H1 (cell line): ENCODE results near the gene TMEM115. TPM values are rescaled to one million over a fixed set of nuclear protein-coding genes. Genes with fewer than 3 reads are reported as not detected.

Source experiments
- ATF2 ChIP-seq: IDR thresholded peaks from 2 replicates; pipeline ENCODE4 v1.6.1; 2012; ENCODE audit warnings: low read length, inconsistent platforms
- BCL11A ChIP-seq, 2 experiments: IDR thresholded peaks; one replicate each; pipeline ENCODE4 v1.6.1; 2011; ENCODE audit warnings: low read depth in 2 of 2, low read length in 2 of 2, mild to moderate bottlenecking in 2 of 2
- CEBPB ChIP-seq: IDR thresholded peaks from 2 replicates; pipeline ENCODE4 v1.6.1; 2012; ENCODE audit warnings: low read depth, low read length
- CHD1 ChIP-seq: IDR thresholded peaks from 2 replicates; pipeline ENCODE4 v1.6.1; 2012; ENCODE audit warnings: low read depth, low read length, improper control_type of control experiment
- CTBP2 ChIP-seq: IDR thresholded peaks from 2 replicates; pipeline ENCODE4 v1.7.0; 2011; ENCODE audit warnings: borderline replicate concordance, mild to moderate bottlenecking, moderate library complexity, mixed read lengths, low read length; ENCODE audit not compliant: insufficient read depth, insufficient read length
- CTCF ChIP-seq, 3 experiments: IDR thresholded peaks; 1 replicate in 2 of 3; 2 replicates in 1 of 3; pipeline versions ENCODE4 v1.5.1 to v1.6.1; 2011; ENCODE audit warnings: low read length in 3 of 3, mild to moderate bottlenecking in 3 of 3, inconsistent platforms in 2 of 3, low read depth in 1 of 3, moderate library complexity in 1 of 3; ENCODE audit not compliant: insufficient read depth in 1 of 3; ENCODE audit errors: control extremely low read depth in 1 of 3
- FOSL1 ChIP-seq: IDR thresholded peaks from 2 replicates; pipeline ENCODE4 v1.6.1; 2011; ENCODE audit warnings: mild to moderate bottlenecking, low read depth, low read length, moderate library complexity; ENCODE audit not compliant: insufficient read depth
- HDAC6 ChIP-seq: IDR thresholded peaks from one replicate; pipeline ENCODE4 v1.7.1; 2012; ENCODE audit warnings: low read depth, mild to moderate bottlenecking, inconsistent platforms, low read length, moderate library complexity
- JUN ChIP-seq: IDR thresholded peaks from 2 replicates; pipeline ENCODE4 v1.6.1; 2011; ENCODE audit warnings: low read depth, mild to moderate bottlenecking, improper control_type of control experiment, low read length
- KDM1A ChIP-seq: fragments of 200-600, 300-600 bp; sonication (generic); IDR thresholded peaks from 2 replicates; pipeline ENCODE4 v1.7.1; 2016; ENCODE audit warnings: mild to moderate bottlenecking, low read length, borderline replicate concordance
- MAX ChIP-seq: IDR thresholded peaks from 2 replicates; pipeline ENCODE4 v1.6.1; 2012; ENCODE audit warnings: inconsistent platforms
- POLR2A ChIP-seq, 2 experiments: IDR thresholded peaks; 1 replicate in 1 of 2; 2 replicates in 1 of 2; pipeline ENCODE4 v1.6.1; 2011; ENCODE audit warnings: low read depth in 2 of 2, low read length in 2 of 2, mild to moderate bottlenecking in 2 of 2; ENCODE audit errors: control extremely low read depth in 1 of 2
- POLR2AphosphoS5 ChIP-seq: IDR thresholded peaks from 2 replicates; pipeline ENCODE4 v1.6.1; 2011; ENCODE audit warnings: low read depth, low read length
- POU5F1 ChIP-seq: IDR thresholded peaks from 2 replicates; pipeline ENCODE4 v1.6.1; 2011; ENCODE audit warnings: low read depth, mild to moderate bottlenecking, low read length, moderate library complexity
- RNF2 ChIP-seq: fragments of 200-900, 300-1000 bp; sonication (generic); IDR thresholded peaks from 2 replicates; pipeline ENCODE4 v1.7.1; 2016; ENCODE audit warnings: borderline replicate concordance, low read depth, mild to moderate bottlenecking, antibody characterized with exemption, low read length; ENCODE audit not compliant: poor library complexity, severe bottlenecking; ENCODE audit errors: missing control alignments
- SP4 ChIP-seq: IDR thresholded peaks from 2 replicates; pipeline ENCODE4 v1.6.1; 2012; ENCODE audit warnings: low read length, inconsistent platforms
- TEAD4 ChIP-seq: IDR thresholded peaks from 2 replicates; pipeline ENCODE4 v1.6.1; 2012; ENCODE audit warnings: low read depth, low read length, inconsistent platforms, mixed read lengths
- ZNF274 ChIP-seq: IDR thresholded peaks from 2 replicates; pipeline ENCODE4 v1.7.0; 2012; ENCODE audit warnings: low read length, borderline replicate concordance; ENCODE audit errors: extremely low read depth
- polyA plus RNA-seq, 7 experiments: library from polyadenylated mRNA; depleted of rRNA in 3 of 7; stranded (reverse) in 5 of 7; unstranded in 2 of 7; fragments of >200 nt in 5 of 7; fragments of 200-250 nt in 2 of 7; gene quantifications; 1 replicate in 5 of 7; 2 replicates in 1 of 7; 4 replicates in 1 of 7; pipeline versions ENCODE4 v1.2.1 to v1.2.3, GENCODE V29; 2011 to 2013; ENCODE audit warnings: missing spikeins in 2 of 7, mixed read lengths in 2 of 7
- total RNA-seq: library from RNA; stranded (reverse); fragmentation: NEBNext Ultra II Directional; extraction: Animal tissue kit (Norgen Biotek cat#: 25700); gene quantifications from 2 replicates; pipeline ENCODE4 v1.2.1, GENCODE V29; 2021
- TF ChIP-seq, protein P1 (sequence below): IDR thresholded peaks from 2 replicates; pipeline ENCODE4 v1.6.1; 2012; ENCODE audit warnings: inconsistent platforms

The TMEM115 gene
- total and polyA plus RNA-seq, 2 of the 8 experiments (the other 6 are each of a cell fraction or from before 2014, with no cell fraction given) = 25.4 to 32.4 TPM

- TF ChIP-seq CTBP2 (no peak), CHD1 (no peak), POLR2AphosphoS5 (no peak), POLR2A (IDR thresholded peaks at IDR 0.05; ENCODE audit: control extremely low read depth in 1 of 2, low read depth in 2 of 2, low read length in 2 of 2) (no peak), ZNF274 (no peak), CEBPB (no peak), RNF2 (peak; percentile 44), FOSL1 (no peak), MAX (peak; percentile 89), TEAD4 (no peak), ATF2 (no peak), JUN (no peak), KDM1A (no peak), POU5F1 (no peak), CTCF (IDR thresholded peaks at IDR 0.05; ENCODE audit: control extremely low read depth in 1 of 3, insufficient read depth in 1 of 3, low read depth in 1 of 3, low read length in 3 of 3) (no peak), SP4 (0 out of 2 replicates have a peak, but pooled peaks have one; percentile 38), BCL11A (IDR thresholded peaks at IDR 0.05; ENCODE audit: low read depth in 2 of 2, low read length in 2 of 2) (no peak), HDAC6 (no peak)
- TF ChIP-seq, protein P1, sequence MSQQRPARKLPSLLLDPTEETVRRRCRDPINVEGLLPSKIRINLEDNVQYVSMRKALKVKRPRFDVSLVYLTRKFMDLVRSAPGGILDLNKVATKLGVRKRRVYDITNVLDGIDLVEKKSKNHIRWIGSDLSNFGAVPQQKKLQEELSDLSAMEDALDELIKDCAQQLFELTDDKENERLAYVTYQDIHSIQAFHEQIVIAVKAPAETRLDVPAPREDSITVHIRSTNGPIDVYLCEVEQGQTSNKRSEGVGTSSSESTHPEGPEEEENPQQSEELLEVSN = peak; percentile 53
These were observed 18.6 kb downstream of the TMEM115 start, which contains the start of gene RASSF1 (continued) for GRCh38 chr3:50340448-50341329.
